Heart right ventricle (tissue), 16 donors: ENCODE measurements around the gene DCAF4L1. TPM values are rescaled to one million over a fixed set of nuclear protein-coding genes. Genes with fewer than 3 reads are reported as not detected.

Experiments used
- ATAC-seq, 8 donors: fragments of 200-7000 bp; cut with Tn5 transposase; one replicate each; pipeline ENCODE4 v1.9.1; 2020; ENCODE audit warnings: mild to moderate bottlenecking in 8 of 8, moderate library complexity in 8 of 8, moderate number of reproducible peaks in 1 of 8
- DNase-seq, 2 donors: peaks; one replicate each; pipeline ENCODE4 v3.0.0-alpha.2; 2020
- H3K27ac ChIP-seq, 10 donors: fragments of 200-600 bp; sonication (generic) in 2 of 10; one replicate each; pipeline versions ENCODE4 v1.5.0 to v1.8.0; 2020 to 2022; ENCODE audit warnings: mild to moderate bottlenecking in 3 of 10
- H3K27me3 ChIP-seq, 7 donors: fragments of 200-600 bp; one replicate each; pipeline ENCODE4 v1.8.0; 2021 to 2022; ENCODE audit warnings: mild to moderate bottlenecking in 2 of 7
- H3K36me3 ChIP-seq, 9 donors: fragments of 200-600 bp; sonication (generic) in 1 of 9; one replicate each; pipeline versions ENCODE4 v1.5.0 to v1.8.0; 2020 to 2022; ENCODE audit warnings: mild to moderate bottlenecking in 2 of 9
- H3K4me1 ChIP-seq, 9 donors: fragments of 200-600 bp; sonication (generic) in 1 of 9; one replicate each; pipeline versions ENCODE4 v1.5.0 to v1.8.0; 2020 to 2022; ENCODE audit warnings: mild to moderate bottlenecking in 4 of 9
- H3K4me3 ChIP-seq, 10 donors: fragments of 200-600 bp; sonication (generic) in 2 of 10; one replicate each; pipeline versions ENCODE4 v1.5.0 to v1.8.0; 2020 to 2022; ENCODE audit warnings: mild to moderate bottlenecking in 7 of 10, moderate library complexity in 2 of 10
- H3K9me3 ChIP-seq, 11 donors: fragments of 200-600 bp in 10 of 11; sonication (generic) in 2 of 11; one replicate each; pipeline versions ENCODE4 v1.5.0 to v1.8.0; 2013 to 2022; ENCODE audit warnings: mild to moderate bottlenecking in 2 of 11, control low read depth in 1 of 11, moderate library complexity in 1 of 11
- CTCF ChIP-seq, 9 donors: fragments of 200-600 bp; sonication (generic) in 2 of 9; IDR thresholded peaks; one replicate each; pipeline versions ENCODE4 v1.5.0 to v1.8.0; 2021 to 2022; ENCODE audit warnings: antibody characterized with exemption in 9 of 9, mild to moderate bottlenecking in 5 of 9, moderate library complexity in 1 of 9
- WGBS, 2 donors: extraction: QIAGEN DNeasy Blood & Tissue Kit; methylation state at CpG; one replicate each; pipeline ENCODE4 v1.1.7; 2013; ENCODE audit warnings: inconsistent platforms in 1 of 2; 5-methylcytosine and 5-hydroxymethylcytosine counted together
- intact Hi-C, 10 donors: fragments of 100-400 bp; cut with DNase I; formaldehyde crosslinking; loops; one replicate each; pipeline versions ENCODE4 v1.11.1 to v1.14.2; 2022
- polyA plus RNA-seq, 2 donors: library from polyadenylated mRNA; stranded (reverse); fragments of 200-250 nt; gene quantifications; one replicate each; pipeline ENCODE4 v1.2.3, GENCODE V29; 2013
- total RNA-seq, 10 donors: library from RNA; stranded (reverse); fragmentation: NEBNext Ultra II Directional in 3 of 10; extraction: Animal tissue kit (Norgen Biotek cat#: 25700) in 3 of 10; gene quantifications; one replicate each; pipeline versions ENCODE4 v1.2.1 to v1.2.4, GENCODE V29; 2021 to 2023
- donor health status: Arrhythmogenic right ventricular cardiomyopathy.
- donor health status: ischemic (EF 13 %, LVEDD 7.1; RV severe dilation, severe dysfunction).
- donor health status: healthy with polysubstance abuse.
- donor health status: DM: no; HTN: yes; CAD: no.
- donor health status: DM: no; HTN: no; CAD: no.
- donor health status: ischemic (EF 25% LVEDD 6.9; RV normal size, moderate dysfunction).
- donor health status: ischemic (EF 25% LVEDD 5.7; RV mildly dilated, moderate dysfunction).
- donor health status: healthy.
- donor health status: DM: yes; HTN: yes; CAD: no.
- donor health status: Ischemic cardiomyopathy.
- donor health status: ischemic (EF 35%, LVEDD 5.7; RV mildly dilated, moderate dysfunction).
- donor health status: nonischemic (EF 11% LVEDD 7.7; RV severe dilation, severe dysfunction).
- donor health status: DM: yes; HTN: yes; CAD: no.
- donor health status: PGD.
- donor health status: ischemic (EF 29% LVEDD 5.4; RV normal size, mild dysfunction).
- donor health status: nonischemic (EF 23%, LVEDD 6.1; RV moderate dilation, normal function).

The DCAF4L1 gene
- total and polyA plus RNA-seq, 12 donors: 0.12 to 0.51 (median 0.23) TPM; not detected in 1

- Histone ChIP-seq H3K4me1 (peaks cover 0 to 26% (median 8%) of the 10 kb centered on the region in 9 donors), H3K27me3 (no peaks in the 10 kb centered on the region), H3K27ac (no peak overlapping the region), H3K9me3 (peaks cover 0 to 11% (median 0%) of the 10 kb centered on the region in 11 donors), H3K4me3 (no peak overlapping the region), H3K36me3 (peaks cover 0 to 2% (median 0%) of the 10 kb centered on the region in 9 donors)
- intact Hi-C loops: loop anchor here in 2 of 10 donors (5.0 kb wide), 2 partner anchors 43 to 1268 kb away; no protein-coding TSS in a partner anchor
- 54 to 58% methylated on average over 1 of the region's 1 CpG for WGBS, 2 donors
- TF ChIP-seq CTCF (IDR thresholded peaks at IDR 0.05): no peak
- DNase-seq (no peak), ATAC-seq (no peak)
These were observed 3.6 kb downstream of the DCAF4L1 start for GRCh38 chr4:41985151-41985550.

GRCh38 chr4:41989994-41990364, 8.4 kb downstream of the DCAF4L1 start:
- 1% methylated on average over 12 of the region's 12 CpGs for WGBS, 2 donors

GRCh38 chr4:41990365-41991111, 9.0 kb downstream of the DCAF4L1 start, which contains the start of gene SLC30A9:
SLC30A9 (plus strand) TSS chr4:41990530; CDS start chr4:41990652, 122 bp downstream.
- DNase-seq: peak; percentile 91 to 97
- ATAC-seq: peak; percentile 98 to 100 (median 99)
- Histone ChIP-seq H3K27me3 (no peaks in the 10 kb centered on the region), H3K4me3 (peak within 1 kb of the TSS; percentile 72 to 97 (median 91)), H3K36me3 (no peaks in the 10 kb centered on the region), H3K4me1 (peaks cover 0 to 54% (median 34%) of the 10 kb centered on the region in 9 donors), H3K9me3 (no peaks in the 10 kb centered on the region), H3K27ac (peak within 1 kb of the TSS; percentile 67 to 94 (median 89))
- 1% methylated on average over 63 to 64 of the region's 64 CpGs for WGBS, 2 donors
- intact Hi-C loops: loop anchor here in 2 of 10 donors (5.0 to 10.0 kb wide), 2 partner anchors 53 to 56 kb away; partner anchors contain the start of gene TMEM33 (in 2 of the 2)
- TF ChIP-seq CTCF (IDR thresholded peaks at IDR 0.05): peak; percentile 12 to 61 (median 41)

More at GRCh38 chr4:41989994-41990364, 8.4 kb downstream of the DCAF4L1 start:
- ATAC-seq: peak in 7 of 8 donors; percentile 7 to 43 (median 32)
- TF ChIP-seq CTCF (IDR thresholded peaks at IDR 0.05): no peak
- Histone ChIP-seq H3K9me3 (no peaks in the 10 kb centered on the region), H3K4me1 (peaks cover 0 to 54% (median 34%) of the 10 kb centered on the region in 9 donors), H3K36me3 (no peaks in the 10 kb centered on the region), H3K27me3 (no peaks in the 10 kb centered on the region), H3K4me3 (peak overlapping the region; percentile 72 to 97 (median 91)), H3K27ac (peak overlapping the region; percentile 17 to 94 (median 89))
- intact Hi-C loops: loop anchor here in 3 of 10 donors (5.0 to 10.0 kb wide), 4 partner anchors 48 to 1273 kb away; partner anchors contain the start of gene TMEM33 (in 2 of the 3)
- DNase-seq: no peak

- DNase-seq: no peak
These were observed 10.6 kb downstream of the DCAF4L1 start for GRCh38 chr4:41991916-41992767.

More at GRCh38 chr4:41991916-41992767, 10.6 kb downstream of the DCAF4L1 start:
- 90 to 92% methylated on average over 10 of the region's 10 CpGs for WGBS, 2 donors
- intact Hi-C loops: loop anchor here in 2 of 10 donors (5.0 to 10.0 kb wide), 2 partner anchors 55 to 57 kb away; partner anchors contain the start of gene TMEM33 (in 2 of the 2)
- ATAC-seq: no peak
- Histone ChIP-seq H3K36me3 (no peaks in the 10 kb centered on the region), H3K27me3 (no peaks in the 10 kb centered on the region), H3K4me3 (peak overlapping the region in 4 of 10 donors; percentile 72 to 92 (median 83)), H3K4me1 (peaks cover 0 to 54% (median 34%) of the 10 kb centered on the region in 9 donors), H3K27ac (no peak overlapping the region), H3K9me3 (no peaks in the 10 kb centered on the region)
- no peak for TF ChIP-seq CTCF (IDR thresholded peaks at IDR 0.05)
